Measurements from ENCODE around the gene ZCCHC14.

ZCCHC14 gene

GRCh38 chr16:87356491-87356853 lies 136.4 kb downstream of the ZCCHC14 start:
- no peak for DNase-seq
